ENCODE data around the gene LIPT2.

DNA sequence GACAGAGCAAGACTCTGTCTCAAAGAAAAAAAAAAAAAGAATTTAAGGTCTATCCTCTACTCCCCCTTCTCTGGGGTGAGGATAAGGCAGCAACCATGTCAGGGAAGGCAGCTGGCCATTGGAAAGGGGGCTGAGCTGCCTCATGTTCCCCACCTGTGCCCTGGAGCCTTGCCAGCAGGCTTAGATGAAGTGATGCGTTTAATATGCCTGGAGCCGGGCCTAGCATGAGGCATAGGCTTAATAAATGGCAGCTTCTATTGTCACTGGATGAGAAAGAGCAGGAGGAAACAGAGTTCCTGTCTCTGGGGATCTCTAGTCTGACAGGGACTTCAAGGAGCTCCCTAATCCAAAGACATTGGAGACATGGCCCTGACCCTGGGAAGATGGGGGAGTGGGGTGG lies 23.0 kb downstream of the LIPT2 start:
- TF ChIP-seq GATA3 (IDR thresholded peaks at IDR 0.05; ENCODE audit: low read depth, low read length), result no peak
- no peak for TF ChIP-seq GATA2 (IDR thresholded peaks at IDR 0.05; ENCODE audit: low read depth, low read length)
